A673 (cell line): ENCODE measurements around the gene REC114. TPM values are rescaled to one million over a fixed set of nuclear protein-coding genes. Genes with fewer than 3 reads are reported as not detected.
A peak's percentile ranks its signal among the peaks of the same experiment; 100 is the strongest.

Experiments used
- BruUV-seq: library from RNA; stranded (reverse); fragments of 400-500 nt; replicated peaks from 2 replicates; lab custom pipeline; 2021; lab: Mats Ljungman, UMichigan
- CTCF ChIA-PET: fragments of 300-600 bp; sonication (Branson Sonifier 250); formaldehyde crosslinking; loops from one replicate; lab custom pipeline; 2022; ENCODE audit warnings: antibody characterized with exemption; lab: Charles Lee
- POLR2A ChIA-PET: fragments of 300-600 bp; sonication (Branson Sonifier 250); formaldehyde crosslinking; loops from one replicate; lab custom pipeline; 2022; ENCODE audit warnings: antibody characterized with exemption; ENCODE audit not compliant: low non-redundant PET; lab: Charles Lee
- DNase-seq: peaks from one replicate; pipeline ENCODE4 v3.0.0-alpha.2; 2015; ENCODE audit warnings: low spot score
- H3K27ac ChIP-seq: fragments of 200-600 bp; sonication (generic); 2 replicates; pipeline ENCODE4 v1.5.1; 2016; ENCODE audit warnings: mixed run types, low read depth, mild to moderate bottlenecking, mixed read lengths, antibody characterized with exemption, low read length; ENCODE audit not compliant: poor library complexity, severe bottlenecking
- H3K27me3 ChIP-seq: fragments of 200-600 bp; sonication (generic); replicated peaks from 2 replicates; pipeline ENCODE4 v1.6.1; 2017; ENCODE audit warnings: mixed run types, low read depth, mild to moderate bottlenecking, mixed read lengths, antibody characterized with exemption, low read length; ENCODE audit not compliant: insufficient read depth, poor library complexity
- H3K36me3 ChIP-seq: fragments of 200-600 bp; sonication (generic); 2 replicates; pipeline ENCODE4 v1.6.1; 2016; ENCODE audit warnings: mixed run types, mild to moderate bottlenecking, mixed read lengths, antibody characterized with exemption, low read length; ENCODE audit not compliant: insufficient read depth, poor library complexity, severe bottlenecking
- H3K4me1 ChIP-seq: fragments of 200-600 bp; sonication (generic); 2 replicates; pipeline ENCODE4 v1.6.1; 2017; ENCODE audit warnings: mixed run types, mild to moderate bottlenecking, mixed read lengths, antibody characterized with exemption, low read length; ENCODE audit not compliant: insufficient read depth, poor library complexity, severe bottlenecking
- H3K4me3 ChIP-seq: fragments of 200-600 bp; sonication (generic); 2 replicates; pipeline ENCODE4 v1.5.1; 2016; ENCODE audit warnings: low read depth, mixed run types, mild to moderate bottlenecking, mixed read lengths, low read length; ENCODE audit not compliant: poor library complexity, severe bottlenecking
- H3K9me3 ChIP-seq: fragments of 200-600 bp; sonication (generic); 2 replicates; pipeline ENCODE4 v1.6.1; 2016; ENCODE audit warnings: mixed run types, low read depth, mild to moderate bottlenecking, mixed read lengths, antibody characterized with exemption, low read length; ENCODE audit not compliant: poor library complexity, severe bottlenecking
- CTCF ChIP-seq: fragments of 300-800, 200-600 bp; sonication (generic); conservative IDR thresholded peaks from 2 replicates; pipeline ENCODE4 v1.5.1; 2017; ENCODE audit warnings: low read depth, mild to moderate bottlenecking, antibody characterized with exemption, low read length, moderate library complexity, mixed read lengths
- EZH2 ChIP-seq: fragments of 200-600 bp; sonication (generic); IDR thresholded peaks from 2 replicates; pipeline ENCODE4 v1.6.1; 2017; ENCODE audit warnings: borderline replicate concordance, low read depth, mild to moderate bottlenecking, mixed read lengths, antibody characterized with exemption, low read length; ENCODE audit not compliant: poor library complexity, severe bottlenecking
- intact Hi-C: fragments of 100-400 bp; cut with micrococcal nuclease; formaldehyde crosslinking; loops from one replicate; pipeline ENCODE4 v1.10.0; 2022; ENCODE audit not compliant: unreplicated experiment
- total RNA-seq: library from RNA; stranded (reverse); gene quantifications from 2 replicates; pipeline ENCODE4 v1.2.3, GENCODE V29; 2021

REC114 gene
- total RNA-seq, 1 experiment from 2014 or later: not detected

GRCh38 chr15:73600413-73601335 is 157.7 kb downstream of the REC114 start:
- Histone ChIP-seq H3K9me3 (no peaks in the 10 kb centered on the region), H3K4me1 (peaks cover 56% of the 10 kb centered on the region), H3K27ac (no peak overlapping the region), H3K4me3 (no peak overlapping the region), H3K27me3 (no peaks in the 10 kb centered on the region), H3K36me3 (no peaks in the 10 kb centered on the region)
- CTCF ChIA-PET: interaction anchor here (0.6 kb wide), 2 partner anchors 40 to 184 kb away, joined by 3 read pairs; no protein-coding TSS in a partner anchor
- intact Hi-C loops: no loop called here
- no TSS peak for BruUV-seq
- TF ChIP-seq CTCF (no peak), EZH2 (no peak)
- no peak for DNase-seq
- POLR2A ChIA-PET: no interaction called here

- Histone ChIP-seq H3K4me1 (peaks cover 56% of the 10 kb centered on the region), H3K4me3 (no peak overlapping the region), H3K36me3 (no peaks in the 10 kb centered on the region), H3K9me3 (no peaks in the 10 kb centered on the region), H3K27me3 (no peaks in the 10 kb centered on the region), H3K27ac (peak overlapping the region; percentile 44)
- intact Hi-C loops: no loop called here
- no TSS peak for BruUV-seq
- CTCF ChIA-PET: interaction anchor here (0.6 kb wide), 2 partner anchors 41 to 185 kb away, joined by 3 read pairs; no protein-coding TSS in a partner anchor
- no peak for TF ChIP-seq EZH2
- no peak for TF ChIP-seq CTCF
- peak; percentile 60 for DNase-seq
- POLR2A ChIA-PET: no interaction called here
These were observed 158.8 kb downstream of the REC114 start for GRCh38 chr15:73601451-73602445.

- Histone ChIP-seq H3K4me1 (peaks cover 52% of the 10 kb centered on the region), H3K4me3 (no peak overlapping the region), H3K27ac (peak overlapping the region; percentile 44), H3K9me3 (no peaks in the 10 kb centered on the region), H3K36me3 (no peaks in the 10 kb centered on the region), H3K27me3 (no peaks in the 10 kb centered on the region)
- intact Hi-C loops: no loop called here
- BruUV-seq: no TSS peak
- ChIA-PET POLR2A (no interaction called here), CTCF (interaction anchor here (0.8 kb wide), 1 partner anchor 34 kb away, joined by 3 read pairs; no protein-coding TSS in a partner anchor)
- TF ChIP-seq EZH2 (no peak), CTCF (no peak)
- peak; percentile 20 for DNase-seq
These were observed 159.5 kb downstream of the REC114 start for GRCh38 chr15:73602446-73602843.
